Adipocyte (in vitro differentiated cells): ENCODE data around the gene NPFFR1.

ENCODE experiments used
- DNase-seq: peaks from one replicate; pipeline ENCODE4 v3.0.0-alpha.2; 2015; ENCODE audit warnings: low read depth
- H3K27me3 ChIP-seq: replicated peaks from 2 replicates; pipeline ENCODE4 v1.7.0; 2013; ENCODE audit warnings: mild to moderate bottlenecking, low read length, moderate library complexity; ENCODE audit not compliant: control insufficient read depth, insufficient read depth
- H3K36me3 ChIP-seq: 2 replicates; pipeline ENCODE4 v1.7.0; 2013; ENCODE audit warnings: low read length, mild to moderate bottlenecking, moderate library complexity; ENCODE audit not compliant: control insufficient read depth, insufficient read depth, severe bottlenecking
- H3K4me1 ChIP-seq: 2 replicates; pipeline ENCODE4 v1.7.0; 2013; ENCODE audit warnings: mild to moderate bottlenecking, low read length, moderate library complexity; ENCODE audit not compliant: control insufficient read depth, insufficient read depth
- H3K4me3 ChIP-seq: 2 replicates; pipeline ENCODE4 v1.7.0; 2013; ENCODE audit warnings: mild to moderate bottlenecking, low read length, moderate library complexity
- H3K9ac ChIP-seq: 2 replicates; pipeline ENCODE4 v1.7.0; 2013; ENCODE audit warnings: mild to moderate bottlenecking, low read length, moderate library complexity
- H3K9me3 ChIP-seq: 2 replicates; pipeline ENCODE4 v1.7.0; 2013; ENCODE audit warnings: mild to moderate bottlenecking, low read length, moderate library complexity; ENCODE audit not compliant: control insufficient read depth

Gene NPFFR1

DNA sequence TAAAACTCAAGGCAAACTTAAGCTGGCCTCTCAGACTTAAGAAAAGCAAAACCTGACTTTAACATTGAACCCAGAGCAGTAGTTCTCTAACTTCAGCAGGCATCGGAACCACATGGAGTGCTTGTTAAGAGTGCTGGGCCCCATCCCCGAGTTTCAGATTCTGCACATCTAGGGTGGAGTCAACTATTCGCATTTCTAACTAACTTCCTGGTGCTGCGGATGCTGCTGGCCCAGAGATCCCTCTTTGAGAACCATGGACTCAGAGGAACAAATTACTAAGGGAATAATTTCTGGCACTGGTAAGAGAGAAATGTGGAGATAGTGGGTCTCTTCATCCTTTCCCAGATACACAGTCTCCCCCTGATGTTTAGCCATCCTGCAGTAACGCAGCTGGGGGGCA lies 14.6 kb upstream of the NPFFR1 start:
- Histone ChIP-seq H3K4me3 (no peak overlapping the region), H3K4me1 (peaks cover 31% of the 10 kb centered on the region), H3K36me3 (no peaks in the 10 kb centered on the region), H3K9ac (no peak overlapping the region), H3K27me3 (no peaks in the 10 kb centered on the region), H3K9me3 (no peaks in the 10 kb centered on the region)
- DNase-seq: no peak

DNA sequence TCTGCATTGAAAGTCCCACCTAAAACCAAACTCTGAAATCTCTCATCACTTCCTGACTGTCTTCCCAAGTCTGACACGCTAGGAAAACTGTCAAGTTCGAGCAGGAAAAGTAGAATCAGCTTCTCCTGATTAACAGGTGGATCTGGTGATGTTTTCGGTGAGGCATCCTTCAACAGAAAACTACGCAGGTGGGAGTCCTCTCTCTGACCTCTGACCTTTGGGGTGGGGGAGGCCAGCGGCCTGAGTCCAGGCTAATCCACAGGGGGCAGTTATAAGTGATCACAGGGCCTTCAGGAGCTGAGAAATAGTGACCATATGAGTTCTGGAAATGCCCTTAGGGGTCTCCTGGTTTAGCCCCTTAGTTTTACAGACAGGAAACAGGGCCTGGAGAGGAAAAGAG lies 13.4 kb upstream of the NPFFR1 start:
- peak overlapping the region; percentile 77 for H3K9ac ChIP-seq
- peaks cover 25% of the 10 kb centered on the region for H3K4me1 ChIP-seq
- H3K36me3 ChIP-seq: no peaks in the 10 kb centered on the region
- DNase-seq: no peak
- no peak overlapping the region for H3K4me3 ChIP-seq
- H3K9me3 ChIP-seq: no peaks in the 10 kb centered on the region
- H3K27me3 ChIP-seq: no peaks in the 10 kb centered on the region

DNA sequence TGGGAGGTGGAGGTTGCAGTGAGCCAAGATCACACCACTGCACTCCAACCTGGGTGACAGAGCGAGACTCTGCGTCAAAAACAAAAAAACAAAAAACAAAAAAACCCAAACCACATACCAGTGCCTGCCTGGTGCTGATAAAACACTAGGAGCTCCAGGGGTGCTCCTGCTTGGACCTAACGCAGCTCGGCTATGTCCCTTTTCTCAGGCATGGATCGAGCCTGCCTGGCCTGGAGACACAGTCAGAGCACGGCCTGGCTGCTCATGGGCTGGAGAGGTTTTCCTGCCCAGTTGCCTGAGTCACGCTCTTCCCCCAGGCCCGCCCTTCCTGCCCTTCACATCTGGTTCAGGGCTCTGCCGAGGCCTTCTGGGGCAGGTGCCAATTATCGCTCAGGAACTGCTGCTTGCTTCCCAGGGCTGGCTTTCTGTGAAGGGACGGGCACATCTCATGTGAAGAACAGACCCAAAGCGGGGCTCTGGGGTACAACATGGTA lies 12.6 kb upstream of the NPFFR1 start:
- no peaks in the 10 kb centered on the region for H3K9me3 ChIP-seq
- peak; percentile 94 for DNase-seq
- no peak overlapping the region for H3K4me3 ChIP-seq
- no peaks in the 10 kb centered on the region for H3K27me3 ChIP-seq
- H3K36me3 ChIP-seq: no peaks in the 10 kb centered on the region
- peaks cover 18% of the 10 kb centered on the region for H3K4me1 ChIP-seq
- H3K9ac ChIP-seq: peak overlapping the region; percentile 77

DNA sequence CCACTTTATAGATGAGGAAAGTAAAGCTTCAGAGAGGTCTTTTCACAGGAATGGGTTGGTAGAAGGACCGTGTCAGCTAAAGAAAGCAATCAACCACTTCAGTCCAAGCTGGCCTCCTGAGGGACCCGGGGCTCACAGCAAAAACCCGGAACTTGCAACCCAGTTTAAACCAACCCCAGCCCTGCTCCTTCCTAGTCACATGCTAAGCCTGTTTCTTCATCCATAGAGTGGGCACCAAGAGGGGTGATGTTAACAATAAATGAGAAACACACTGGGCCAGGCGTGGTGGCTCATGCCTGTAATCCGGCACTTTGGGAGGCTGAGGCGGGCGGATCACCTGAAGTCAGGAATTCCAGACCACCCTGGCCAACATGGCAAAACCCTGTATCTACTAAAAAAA lies 12.1 kb upstream of the NPFFR1 start:
- Histone ChIP-seq H3K9me3 (no peaks in the 10 kb centered on the region), H3K27me3 (no peaks in the 10 kb centered on the region), H3K4me3 (no peak overlapping the region), H3K4me1 (peaks cover 17% of the 10 kb centered on the region), H3K36me3 (no peaks in the 10 kb centered on the region), H3K9ac (peak overlapping the region; percentile 77)
- no peak for DNase-seq

DNA sequence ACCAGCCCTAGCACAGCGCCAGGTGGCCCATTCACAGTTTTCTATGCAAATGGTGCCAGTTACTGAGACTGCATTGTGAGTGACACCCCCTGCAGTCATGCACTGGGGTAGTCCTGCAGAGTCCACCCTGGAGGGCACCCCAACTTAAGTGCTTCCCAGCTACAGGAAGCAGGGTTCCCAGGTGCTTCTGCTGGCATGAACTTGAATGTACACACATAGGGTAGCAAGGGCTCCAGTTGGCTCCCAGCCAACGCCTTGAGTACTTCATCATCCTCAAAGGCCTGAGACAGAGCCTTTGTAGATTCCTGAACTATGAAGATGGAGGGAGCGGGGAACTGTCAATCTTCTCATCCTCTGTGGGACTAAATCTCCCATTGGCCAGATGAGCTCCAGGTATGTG lies 11.5 kb upstream of the NPFFR1 start:
- peaks cover 21% of the 10 kb centered on the region for H3K4me1 ChIP-seq
- DNase-seq: no peak
- no peak overlapping the region for H3K4me3 ChIP-seq
- no peaks in the 10 kb centered on the region for H3K36me3 ChIP-seq
- no peaks in the 10 kb centered on the region for H3K27me3 ChIP-seq
- H3K9me3 ChIP-seq: no peaks in the 10 kb centered on the region
- H3K9ac ChIP-seq: no peak overlapping the region

DNA sequence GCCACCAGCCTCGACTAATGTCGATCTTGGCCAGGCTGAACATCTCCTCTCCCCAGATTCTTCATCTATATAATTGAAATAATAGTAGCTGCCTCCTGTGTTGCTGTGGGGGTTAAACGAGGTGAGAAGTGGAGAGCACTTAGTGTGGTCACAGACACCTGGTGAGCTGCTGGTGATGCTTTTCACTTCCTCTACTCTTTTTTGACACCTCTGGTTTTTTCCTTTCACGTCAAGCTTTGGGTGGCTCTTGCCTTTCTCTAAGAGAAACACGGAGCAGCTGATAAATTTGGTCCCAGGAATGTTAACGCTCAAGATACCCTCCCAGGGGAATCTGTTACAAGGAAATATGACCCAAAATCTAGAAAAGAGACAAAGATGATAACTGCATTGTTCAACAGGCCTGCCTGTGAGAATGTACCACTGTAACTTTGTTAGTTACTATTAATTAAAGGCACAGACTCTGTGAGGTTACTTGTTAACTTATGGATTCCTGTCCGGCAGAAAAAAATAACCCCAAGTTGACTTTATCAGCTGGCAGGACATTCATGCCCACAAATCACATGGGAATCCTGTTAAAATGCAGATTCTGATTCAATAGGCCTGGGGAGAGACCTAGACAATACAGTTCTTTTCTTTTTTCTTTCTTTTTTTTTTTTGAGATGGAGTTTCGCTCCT lies 9.5 kb upstream of the NPFFR1 start:
- Histone ChIP-seq H3K9ac (no peak overlapping the region), H3K4me1 (peaks cover 23% of the 10 kb centered on the region), H3K9me3 (no peaks in the 10 kb centered on the region), H3K36me3 (no peaks in the 10 kb centered on the region), H3K27me3 (no peaks in the 10 kb centered on the region), H3K4me3 (no peak overlapping the region)
- no peak for DNase-seq

DNA sequence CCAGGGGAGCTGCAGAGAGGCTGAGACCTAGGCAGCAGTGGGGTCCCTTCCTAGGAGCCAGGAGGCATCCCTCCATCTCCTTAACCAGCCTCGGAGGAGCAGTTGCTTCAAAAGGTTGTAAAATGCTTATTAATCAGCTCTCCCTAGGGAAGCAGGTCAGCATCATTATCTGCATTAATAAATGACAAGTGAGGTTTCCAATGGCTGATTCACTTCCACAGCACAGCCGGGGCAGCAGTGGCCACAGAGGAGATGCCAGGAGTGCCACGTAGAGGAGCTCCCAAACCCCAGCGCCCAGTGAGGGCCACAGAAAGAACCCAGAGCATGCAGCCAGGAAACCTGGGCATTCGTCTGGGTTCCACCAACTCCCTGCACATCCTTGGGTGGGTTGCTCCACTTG lies 8.2 kb upstream of the NPFFR1 start:
- no peak overlapping the region for H3K4me3 ChIP-seq
- no peaks in the 10 kb centered on the region for H3K36me3 ChIP-seq
- no peak overlapping the region for H3K9ac ChIP-seq
- H3K27me3 ChIP-seq: peaks cover 11% of the 10 kb centered on the region
- H3K9me3 ChIP-seq: no peaks in the 10 kb centered on the region
- no peak for DNase-seq
- peaks cover 19% of the 10 kb centered on the region for H3K4me1 ChIP-seq

DNA sequence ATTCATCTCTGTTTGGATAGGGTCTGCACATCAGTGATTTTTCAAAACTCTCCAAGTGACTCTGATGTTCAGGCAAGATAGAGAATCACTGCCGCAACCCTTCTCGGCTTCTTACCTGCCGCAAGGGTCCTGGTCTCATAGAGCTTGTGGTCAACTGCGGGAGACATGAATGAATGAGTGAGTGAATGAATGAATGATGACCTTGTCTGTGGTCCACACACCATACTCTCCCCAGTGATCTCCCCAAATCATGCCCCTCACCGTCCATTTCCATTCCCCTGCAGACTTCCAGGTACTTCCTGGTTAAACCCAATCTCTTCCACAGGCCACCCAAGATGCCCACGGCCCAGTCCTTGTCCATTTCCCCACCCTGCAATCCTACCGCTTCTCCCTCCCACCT lies 5.9 kb upstream of the NPFFR1 start:
- Histone ChIP-seq H3K9ac (no peak overlapping the region), H3K4me1 (peaks cover 5% of the 10 kb centered on the region), H3K4me3 (no peak overlapping the region), H3K36me3 (no peaks in the 10 kb centered on the region), H3K27me3 (peaks cover 31% of the 10 kb centered on the region), H3K9me3 (peaks cover 1% of the 10 kb centered on the region)
- DNase-seq: no peak

DNA sequence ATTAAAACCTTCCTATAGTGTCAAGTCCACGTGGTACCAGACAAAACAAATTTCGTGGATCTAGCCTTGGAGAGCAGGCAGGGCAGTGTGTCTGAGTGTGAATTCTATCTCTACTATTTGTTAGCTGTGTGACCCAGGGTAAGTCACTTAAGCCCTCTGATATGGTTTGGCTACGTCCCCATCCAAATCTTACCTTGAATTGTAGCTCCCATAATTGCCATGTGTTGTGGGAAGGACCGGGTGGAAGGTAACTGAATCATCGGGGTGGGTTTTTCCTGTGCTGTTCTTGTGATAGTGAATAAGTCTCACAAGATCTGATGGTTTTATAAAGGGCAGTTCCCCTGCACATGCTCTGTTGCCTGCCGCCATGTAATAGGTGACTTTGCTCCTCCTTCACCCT lies 2.8 kb upstream of the NPFFR1 start:
- Histone ChIP-seq H3K9me3 (peaks cover 6% of the 10 kb centered on the region), H3K9ac (no peak overlapping the region), H3K27me3 (peaks cover 60% of the 10 kb centered on the region), H3K36me3 (no peaks in the 10 kb centered on the region), H3K4me3 (no peak overlapping the region), H3K4me1 (peaks cover 5% of the 10 kb centered on the region)
- DNase-seq: no peak

DNA sequence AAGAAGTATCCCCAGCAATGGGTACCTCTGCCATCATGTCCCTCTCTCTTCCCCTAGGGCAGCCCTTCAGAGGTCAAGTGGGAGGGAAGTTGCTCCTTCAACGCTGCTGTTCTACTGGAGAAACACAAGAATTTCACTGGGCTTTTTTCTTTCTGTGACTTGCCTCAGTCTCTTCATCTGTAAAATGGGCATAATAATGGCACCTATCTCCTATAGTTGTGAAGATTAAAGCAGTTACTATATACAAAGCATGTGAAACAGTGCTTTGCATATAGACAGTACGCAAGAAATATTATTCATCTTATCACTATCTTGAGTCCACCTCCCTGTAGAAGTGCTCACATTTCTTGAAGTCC lies 1.6 kb upstream of the NPFFR1 start:
- Histone ChIP-seq H3K27me3 (peaks cover 70% of the 10 kb centered on the region), H3K4me1 (peaks cover 3% of the 10 kb centered on the region), H3K36me3 (no peaks in the 10 kb centered on the region), H3K4me3 (no peak overlapping the region), H3K9ac (no peak overlapping the region), H3K9me3 (peaks cover 6% of the 10 kb centered on the region)
- DNase-seq: no peak

DNA sequence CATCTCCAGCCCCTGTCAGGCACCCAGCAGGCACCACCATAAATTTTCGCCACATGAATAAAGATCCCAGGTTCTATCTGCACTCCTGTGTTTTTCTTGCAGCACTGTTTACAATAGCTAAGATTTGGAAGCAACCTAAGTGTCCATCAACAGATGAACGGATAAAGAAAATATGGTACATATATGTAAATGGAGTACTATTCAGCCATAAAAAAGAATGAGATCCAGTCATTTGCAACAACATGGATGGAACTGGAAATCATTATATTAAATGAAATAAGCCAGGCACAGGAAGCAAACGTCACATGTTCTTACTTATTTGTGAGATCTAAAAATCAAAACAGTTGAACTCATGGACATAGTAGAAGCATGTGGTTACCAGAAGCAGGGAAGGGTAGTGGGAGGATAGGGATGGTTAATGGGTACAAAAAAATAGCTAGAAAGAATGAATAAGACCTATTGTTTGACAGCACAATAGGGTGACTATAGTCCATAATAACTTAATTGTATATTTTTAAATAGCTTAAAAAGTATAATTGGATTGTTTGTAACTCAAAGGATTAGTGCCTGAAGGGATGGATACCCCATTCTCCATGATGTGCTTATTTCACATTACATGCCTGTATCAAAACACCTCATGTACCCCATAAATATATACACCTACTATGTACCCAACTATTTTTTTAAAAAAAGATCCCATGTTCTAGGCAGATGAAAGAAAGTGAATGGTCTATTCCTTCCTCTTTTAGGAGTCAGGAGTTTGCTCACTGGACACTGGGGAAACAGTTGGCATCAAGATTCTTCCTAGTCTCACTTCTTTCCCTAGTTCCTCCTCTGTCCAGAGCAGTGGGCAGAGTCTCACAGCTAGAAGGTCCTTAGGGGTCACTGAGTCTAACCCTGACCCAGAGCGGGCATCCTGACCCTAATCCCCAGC lies 1.0 kb upstream of the NPFFR1 start:
- peaks cover 6% of the 10 kb centered on the region for H3K9me3 ChIP-seq
- no peak for DNase-seq
- H3K4me1 ChIP-seq: no peaks in the 10 kb centered on the region
- H3K36me3 ChIP-seq: no peaks in the 10 kb centered on the region
- peaks cover 77% of the 10 kb centered on the region for H3K27me3 ChIP-seq
- no peak overlapping the region for H3K9ac ChIP-seq
- H3K4me3 ChIP-seq: no peak overlapping the region
